AG04450 (cell line): Measurements from ENCODE around the gene PSMD1. TPM values are rescaled to one million over a fixed set of nuclear protein-coding genes. Genes with fewer than 3 reads are reported as not detected.

Experiments used
- CTCF ChIA-PET: fragments of 300-600, 350-600 bp; formaldehyde crosslinking; extraction: SDS; loops from one replicate; lab custom pipeline; 2022; ENCODE audit warnings: antibody characterized with exemption, inconsistent platforms; lab: Charles Lee
- POLR2A ChIA-PET: fragments of 350-600 bp; formaldehyde crosslinking; extraction: SDS; loops from one replicate; lab custom pipeline; 2021; ENCODE audit warnings: antibody characterized with exemption, inconsistent platforms; lab: Yijun Ruan, JAX
- DNase-seq: peaks from one replicate; pipeline ENCODE4 v3.0.0-alpha.2; 2011; ENCODE audit warnings: low read depth, low spot score
- H3K27ac ChIP-seq: one replicate; pipeline ENCODE4 v1.5.1; 2012; ENCODE audit warnings: low read depth, low read length, control low read depth
- H3K27me3 ChIP-seq: one replicate; pipeline ENCODE4 v1.6.0; 2012; ENCODE audit warnings: low read length; ENCODE audit not compliant: control insufficient read depth, insufficient read depth
- H3K4me3 ChIP-seq: 2 replicates; pipeline ENCODE4 v1.5.1; 2011; ENCODE audit warnings: mild to moderate bottlenecking, low read depth, low read length, control low read depth
- H3K9me3 ChIP-seq: 2 replicates; pipeline ENCODE4 v1.5.1; 2012; ENCODE audit warnings: low read length; ENCODE audit not compliant: control insufficient read depth, insufficient read depth
- CTCF ChIP-seq: IDR thresholded peaks from 2 replicates; pipeline ENCODE4 v1.5.1; 2011; ENCODE audit warnings: low read depth, low read length, control low read depth, inconsistent platforms
- polyA plus RNA-seq: library from polyadenylated mRNA; depleted of rRNA; stranded (reverse); fragments of >200 nt; gene quantifications from 2 replicates; pipeline ENCODE4 v1.2.3, GENCODE V29; 2011

Gene PSMD1
- polyA plus RNA-seq, 1 experiment = 211 TPM

GRCh38 chr2:231117148-231117547 is 60.5 kb downstream of the PSMD1 start:
- Histone ChIP-seq H3K27me3 (no peaks in the 10 kb centered on the region), H3K27ac (no peak overlapping the region), H3K9me3 (no peaks in the 10 kb centered on the region), H3K4me3 (no peak overlapping the region)
- TF ChIP-seq CTCF = no peak
- CTCF ChIA-PET = interaction anchor here (0.6 to 1.7 kb wide), 2 partner anchors 13 to 104 kb away, joined by 3 to 8 read pairs; no protein-coding TSS in a partner anchor
- POLR2A ChIA-PET = no interaction called here
- DNase-seq = no peak

GRCh38 chr2:231117922-231118613 is 61.4 kb downstream of the PSMD1 start:
- H3K27me3 ChIP-seq = no peaks in the 10 kb centered on the region
- no peak for TF ChIP-seq CTCF
- H3K9me3 ChIP-seq = no peaks in the 10 kb centered on the region
- no peak for DNase-seq
- H3K4me3 ChIP-seq = no peak overlapping the region
- H3K27ac ChIP-seq = no peak overlapping the region
- ChIA-PET POLR2A (no interaction called here), CTCF (no interaction called here)

- H3K27me3 ChIP-seq = no peaks in the 10 kb centered on the region
- no peak for DNase-seq
- H3K27ac ChIP-seq = no peak overlapping the region
- no peaks in the 10 kb centered on the region for H3K9me3 ChIP-seq
- TF ChIP-seq CTCF = no peak
- no peak overlapping the region for H3K4me3 ChIP-seq
- POLR2A ChIA-PET = no interaction called here
- CTCF ChIA-PET = no interaction called here
Observed at GRCh38 chr2:231118614-231118942, 61.9 kb downstream of the PSMD1 start.

- TF ChIP-seq CTCF = no peak
- H3K9me3 ChIP-seq = no peaks in the 10 kb centered on the region
- ChIA-PET CTCF (interaction anchor here (1.1 to 2.2 kb wide), 3 partner anchors 13 to 69 kb away, joined by 6 to 14 read pairs (median 6); no protein-coding TSS in a partner anchor), POLR2A (interaction anchor here (0.6 kb wide), 1 partner anchor 8 kb away, joined by 4 read pairs; no protein-coding TSS in a partner anchor)
- no peak for DNase-seq
- peak overlapping the region; percentile 8 for H3K4me3 ChIP-seq
- H3K27me3 ChIP-seq = no peaks in the 10 kb centered on the region
- H3K27ac ChIP-seq = no peak overlapping the region
Observed at GRCh38 chr2:231123362-231123898, 66.8 kb downstream of the PSMD1 start.
